ENCODE measurements around the gene AMFR. TPM values are rescaled to one million over a fixed set of nuclear protein-coding genes. Genes with fewer than 3 reads are reported as not detected.

The AMFR gene
- total and polyA plus RNA-seq, 10 donors: 48.1 to 249 (median 99.3) TPM

DNA sequence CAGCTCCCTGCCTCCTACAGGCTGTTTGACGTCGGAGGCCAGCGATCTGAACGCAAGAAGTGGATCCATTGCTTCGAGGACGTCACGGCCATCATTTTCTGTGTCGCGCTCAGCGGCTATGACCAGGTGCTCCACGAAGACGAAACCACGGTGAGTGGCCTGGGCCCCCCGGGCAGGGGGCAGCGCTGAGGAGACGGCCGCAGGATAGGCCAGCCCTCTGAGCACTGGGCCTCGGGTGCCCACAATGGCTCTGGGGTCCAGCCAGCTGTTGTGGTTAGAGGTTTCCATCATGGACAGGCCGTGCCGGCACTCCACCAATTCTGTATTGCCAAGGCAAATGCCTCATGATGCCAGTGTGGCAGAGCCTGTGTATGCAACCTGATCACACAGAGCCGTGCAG, 88.6 kb downstream of the AMFR start:
- Histone ChIP-seq H3K4me1 (no peaks in the 10 kb centered on the region), H3K27ac (no peak overlapping the region), H3K27me3 (replicated peaks in 1 of 7) (no peaks in the 10 kb centered on the region), H3K36me3 (no peaks in the 10 kb centered on the region), H3K9me3 (no peaks in the 10 kb centered on the region), H3K4me3 (no peak overlapping the region)
- peak; percentile 58 for DNase-seq
- WGBS, 5 donors: 88 to 94% (median 91%) methylated on average over 15 to 21 of the region's 21 CpGs
- intact Hi-C loops (cut with DNase I; ENCODE audit: low total_unique reads): no loop called here
- TF ChIP-seq POLR2AphosphoS5 (IDR thresholded peaks at IDR 0.05) (no peak), POLR2A (IDR thresholded peaks at IDR 0.05) (no peak)
- TF ChIP-seq, protein P1, sequence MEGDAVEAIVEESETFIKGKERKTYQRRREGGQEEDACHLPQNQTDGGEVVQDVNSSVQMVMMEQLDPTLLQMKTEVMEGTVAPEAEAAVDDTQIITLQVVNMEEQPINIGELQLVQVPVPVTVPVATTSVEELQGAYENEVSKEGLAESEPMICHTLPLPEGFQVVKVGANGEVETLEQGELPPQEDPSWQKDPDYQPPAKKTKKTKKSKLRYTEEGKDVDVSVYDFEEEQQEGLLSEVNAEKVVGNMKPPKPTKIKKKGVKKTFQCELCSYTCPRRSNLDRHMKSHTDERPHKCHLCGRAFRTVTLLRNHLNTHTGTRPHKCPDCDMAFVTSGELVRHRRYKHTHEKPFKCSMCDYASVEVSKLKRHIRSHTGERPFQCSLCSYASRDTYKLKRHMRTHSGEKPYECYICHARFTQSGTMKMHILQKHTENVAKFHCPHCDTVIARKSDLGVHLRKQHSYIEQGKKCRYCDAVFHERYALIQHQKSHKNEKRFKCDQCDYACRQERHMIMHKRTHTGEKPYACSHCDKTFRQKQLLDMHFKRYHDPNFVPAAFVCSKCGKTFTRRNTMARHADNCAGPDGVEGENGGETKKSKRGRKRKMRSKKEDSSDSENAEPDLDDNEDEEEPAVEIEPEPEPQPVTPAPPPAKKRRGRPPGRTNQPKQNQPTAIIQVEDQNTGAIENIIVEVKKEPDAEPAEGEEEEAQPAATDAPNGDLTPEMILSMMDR (IDR thresholded peaks at IDR 0.05 in 8 of 11, conservative IDR thresholded peaks at IDR 0.05 in 3 of 11): no peak

- intact Hi-C loops (cut with DNase I; ENCODE audit: low total_unique reads): no loop called here
- Histone ChIP-seq H3K27ac (no peak overlapping the region), H3K4me1 (no peaks in the 10 kb centered on the region), H3K9me3 (no peaks in the 10 kb centered on the region), H3K4me3 (no peak overlapping the region), H3K36me3 (no peaks in the 10 kb centered on the region), H3K27me3 (replicated peaks in 1 of 7) (no peaks in the 10 kb centered on the region)
- no peak for DNase-seq
- WGBS, 5 donors: 78 to 89% (median 80%) methylated on average over 8 of the region's 8 CpGs
- TF ChIP-seq POLR2AphosphoS5 (IDR thresholded peaks at IDR 0.05) (no peak), POLR2A (IDR thresholded peaks at IDR 0.05) (no peak)
- TF ChIP-seq, protein P1 (IDR thresholded peaks at IDR 0.05 in 8 of 11, conservative IDR thresholded peaks at IDR 0.05 in 3 of 11): no peak
These were observed 89.2 kb downstream of the AMFR start for GRCh38 chr16:56336071-56336688.

- Histone ChIP-seq H3K36me3 (no peaks in the 10 kb centered on the region), H3K27me3 (replicated peaks in 1 of 7) (no peaks in the 10 kb centered on the region), H3K4me1 (no peaks in the 10 kb centered on the region), H3K9me3 (no peaks in the 10 kb centered on the region), H3K27ac (no peak overlapping the region), H3K4me3 (no peak overlapping the region)
- TF ChIP-seq POLR2AphosphoS5 (IDR thresholded peaks at IDR 0.05) (no peak), POLR2A (IDR thresholded peaks at IDR 0.05) (no peak)
- TF ChIP-seq, protein P1 (IDR thresholded peaks at IDR 0.05 in 8 of 11, conservative IDR thresholded peaks at IDR 0.05 in 3 of 11): no peak
- DNase-seq: no peak
- 79 to 98% (median 88%) methylated on average over 8 to 9 of the region's 9 CpGs for WGBS, 5 donors
- intact Hi-C loops (cut with DNase I; ENCODE audit: low total_unique reads): no loop called here
These were observed 90.6 kb downstream of the AMFR start for GRCh38 chr16:56334761-56335160.

- WGBS, 5 donors: 66 to 79% (median 72%) methylated on average over 15 to 16 of the region's 16 CpGs
- no peak overlapping the region for H3K27ac ChIP-seq
- TF ChIP-seq, protein P1 (IDR thresholded peaks at IDR 0.05 in 8 of 11, conservative IDR thresholded peaks at IDR 0.05 in 3 of 11): peak in 1 of 11 experiments; percentile 11
- TF ChIP-seq POLR2AphosphoS5 (IDR thresholded peaks at IDR 0.05) (peak in 1 of 3 donors; percentile 25), POLR2A (IDR thresholded peaks at IDR 0.05) (no peak)
- DNase-seq: no peak
- intact Hi-C loops (cut with DNase I; ENCODE audit: low total_unique reads): no loop called here
- H3K9me3 ChIP-seq: no peaks in the 10 kb centered on the region
- no peaks in the 10 kb centered on the region for H3K4me1 ChIP-seq
- H3K36me3 ChIP-seq: no peaks in the 10 kb centered on the region
- no peaks in the 10 kb centered on the region for H3K27me3 ChIP-seq (replicated peaks in 1 of 7)
- H3K4me3 ChIP-seq: no peak overlapping the region
These were observed 92.8 kb downstream of the AMFR start for GRCh38 chr16:56332464-56333079.

Measured in spleen (tissue), 11 donors.